ENCODE data around the gene PSMA5. TPM values are rescaled to one million over a fixed set of nuclear protein-coding genes. Genes with fewer than 3 reads are reported as not detected.

The PSMA5 gene
- total and polyA plus RNA-seq, 2 of the 4 experiments (the other 2 are of a cell fraction): 75.5 to 107 TPM

- TF ChIP-seq CTCF (conservative IDR thresholded peaks at IDR 0.05; ENCODE audit: low read depth, low read length) (no peak), MXI1 (IDR thresholded peaks at IDR 0.05; ENCODE audit: borderline replicate concordance, low read depth, low read length) (no peak)
Observed at GRCh38 chr1:109396513-109396839, 29.8 kb downstream of the PSMA5 start (continued).
